IPS-11a (cell line): ENCODE measurements around the gene MYPOP.

ENCODE experiments used
- H3K4me3 ChIP-seq: one replicate; pipeline ENCODE4 v1.5.1; 2013; ENCODE audit warnings: low read depth, low read length, control low read depth

MYPOP gene

DNA sequence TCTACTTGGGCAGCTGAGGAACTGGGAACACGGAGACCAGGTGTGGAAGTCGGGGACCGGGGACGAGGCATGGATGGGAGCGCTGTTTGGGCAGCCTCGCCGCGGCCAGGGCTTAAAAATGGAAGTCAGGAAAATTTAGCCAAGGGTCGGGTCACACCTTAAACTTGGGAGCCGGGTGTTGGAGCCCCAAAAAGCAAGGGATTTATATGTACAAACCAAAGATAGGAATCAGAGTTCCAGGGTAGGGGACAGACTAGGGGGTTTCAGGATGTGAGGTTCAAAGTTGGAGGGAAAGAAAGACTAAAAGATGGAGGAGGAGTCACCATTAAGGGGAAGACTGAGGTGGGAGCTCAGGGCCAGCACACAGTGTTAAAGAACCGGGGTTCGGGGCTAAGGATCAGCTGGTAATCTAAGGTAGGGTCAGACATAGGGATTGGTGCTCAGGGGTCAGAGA, 37.8 kb downstream of the MYPOP start:
- H3K4me3 ChIP-seq, result peak overlapping the region; percentile 88

DNA sequence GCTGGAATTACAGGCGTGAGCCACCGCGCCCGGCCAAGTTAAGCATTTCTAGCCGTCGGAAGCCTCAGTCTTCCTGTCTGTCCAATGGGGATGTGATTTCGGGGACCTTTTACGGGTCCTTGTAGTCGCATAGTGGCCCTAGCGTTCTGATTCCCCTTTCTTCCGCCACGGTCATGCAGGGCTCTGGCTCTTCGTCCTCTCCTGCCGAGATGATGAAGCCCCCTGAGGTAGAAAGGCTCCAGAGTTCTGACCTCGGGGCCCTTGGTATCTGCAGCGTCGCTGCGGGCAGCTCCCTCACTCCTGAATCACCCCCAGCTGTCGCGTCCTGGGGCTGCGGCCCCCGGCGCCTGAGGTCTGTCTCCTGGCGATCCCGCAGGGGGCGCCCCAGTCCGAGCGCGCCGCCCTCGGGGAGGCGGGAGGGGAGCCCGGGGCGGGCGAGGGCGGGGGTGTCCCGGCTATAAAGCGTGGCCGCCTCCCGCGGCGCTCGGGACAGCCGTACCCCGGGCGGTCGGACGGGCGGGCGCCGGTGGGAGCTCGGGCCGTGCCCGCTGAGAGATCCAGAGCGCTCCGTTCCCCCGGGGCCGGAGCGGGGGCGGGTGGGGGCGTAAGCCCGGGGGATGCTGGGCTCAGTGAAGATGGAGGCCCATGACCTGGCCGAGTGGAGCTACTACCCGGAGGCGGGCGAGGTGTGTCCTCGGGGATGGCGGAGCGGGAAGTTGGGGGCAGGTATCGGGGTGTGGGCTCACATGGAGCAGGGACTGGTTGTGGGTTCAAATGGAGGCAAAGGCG, 38.4 kb downstream of the MYPOP start, which contains the start of gene FOXA3:
TSS of gene FOXA3 (plus strand) at position 487 of the 789 bp plus-strand sequence. CDS start at position 618, 131 bp downstream.
- peak within 1 kb of the TSS; percentile 88 for H3K4me3 ChIP-seq

DNA sequence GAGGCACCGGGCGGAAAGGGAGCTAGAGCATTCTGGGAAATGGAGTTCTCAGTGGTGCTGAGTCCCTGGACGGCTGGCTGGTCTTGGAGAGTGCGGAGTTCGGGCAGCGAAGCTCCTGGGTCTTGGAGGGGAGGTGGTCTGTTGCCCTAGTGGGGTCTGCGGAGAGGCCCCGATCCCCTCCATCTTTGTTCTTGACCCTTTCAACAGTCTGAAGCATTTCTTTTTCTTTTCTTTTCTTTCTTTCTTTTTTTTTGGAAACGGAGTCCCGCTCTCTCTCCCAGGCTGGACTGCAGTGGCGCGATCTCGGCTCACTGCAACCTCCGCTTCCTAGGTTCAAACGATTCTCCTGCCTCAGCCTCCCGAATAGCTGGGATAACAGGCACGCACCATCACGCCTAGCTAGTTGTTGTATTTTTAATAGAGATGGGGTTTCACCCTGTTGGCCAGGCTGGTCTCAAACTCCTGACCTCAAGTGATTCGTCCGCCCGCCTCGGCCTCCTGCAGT, 39.0 kb downstream of the MYPOP start:
- H3K4me3 ChIP-seq, result peak overlapping the region; percentile 22

DNA sequence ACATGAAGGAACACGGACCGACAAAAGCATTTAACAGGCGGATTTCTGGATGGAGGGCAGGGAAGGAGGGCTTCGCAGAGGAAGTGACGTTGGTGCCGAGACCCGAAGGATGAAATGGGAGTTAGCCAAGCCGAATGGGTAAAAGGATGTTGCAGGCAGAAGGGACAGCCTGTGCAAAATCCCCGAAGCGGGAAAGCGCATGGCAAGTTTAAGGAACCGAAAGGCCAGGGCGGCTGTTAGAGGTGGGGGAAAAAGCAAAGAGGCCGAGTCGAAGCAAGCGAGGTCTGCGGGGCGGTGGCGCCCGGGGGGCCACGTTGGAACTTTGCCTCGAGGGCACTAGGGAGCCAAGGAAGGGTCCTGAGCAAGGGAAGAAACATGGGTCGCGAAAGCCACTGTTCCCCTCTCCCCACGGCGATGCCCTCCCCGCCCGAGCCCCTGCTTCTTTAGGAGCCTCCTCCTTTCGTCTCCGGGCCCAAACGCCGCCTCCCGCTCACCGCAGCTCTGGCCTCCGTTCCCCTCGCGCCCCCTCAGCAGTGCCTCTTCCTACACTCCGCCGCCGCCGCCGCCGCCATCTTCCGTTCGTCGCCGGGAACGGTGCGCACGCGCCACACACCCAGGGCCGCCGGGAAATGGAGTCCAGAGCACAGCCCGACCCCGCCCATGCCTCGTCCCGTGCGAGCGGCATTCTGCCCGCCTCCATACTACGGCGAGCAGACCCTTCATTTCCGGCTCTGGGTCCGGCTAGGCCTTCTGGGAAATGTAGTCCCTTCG, 39.7 kb downstream of the MYPOP start, which contains the start of gene SYMPK:
TSS of gene SYMPK (minus strand) at position 584 of the 771 bp plus-strand sequence. CDS start 8,652 bp downstream, outside the sequence.
- peak within 1 kb of the TSS; percentile 90 for H3K4me3 ChIP-seq

DNA sequence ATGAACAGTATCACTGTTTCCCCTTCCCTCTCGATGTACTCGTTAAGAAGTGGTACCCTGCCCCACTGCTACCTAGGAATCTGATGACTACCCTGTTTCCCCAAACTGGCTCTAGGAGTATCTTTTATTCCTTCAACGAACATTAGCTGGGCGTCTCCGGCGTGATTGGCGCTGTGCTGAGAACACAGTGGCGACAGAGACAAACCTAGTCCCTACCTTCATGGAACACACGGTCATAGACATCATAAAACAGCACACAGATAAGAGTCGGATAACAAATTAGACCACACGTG, 40.2 kb downstream of the MYPOP start:
- peak overlapping the region; percentile 90 for H3K4me3 ChIP-seq

DNA sequence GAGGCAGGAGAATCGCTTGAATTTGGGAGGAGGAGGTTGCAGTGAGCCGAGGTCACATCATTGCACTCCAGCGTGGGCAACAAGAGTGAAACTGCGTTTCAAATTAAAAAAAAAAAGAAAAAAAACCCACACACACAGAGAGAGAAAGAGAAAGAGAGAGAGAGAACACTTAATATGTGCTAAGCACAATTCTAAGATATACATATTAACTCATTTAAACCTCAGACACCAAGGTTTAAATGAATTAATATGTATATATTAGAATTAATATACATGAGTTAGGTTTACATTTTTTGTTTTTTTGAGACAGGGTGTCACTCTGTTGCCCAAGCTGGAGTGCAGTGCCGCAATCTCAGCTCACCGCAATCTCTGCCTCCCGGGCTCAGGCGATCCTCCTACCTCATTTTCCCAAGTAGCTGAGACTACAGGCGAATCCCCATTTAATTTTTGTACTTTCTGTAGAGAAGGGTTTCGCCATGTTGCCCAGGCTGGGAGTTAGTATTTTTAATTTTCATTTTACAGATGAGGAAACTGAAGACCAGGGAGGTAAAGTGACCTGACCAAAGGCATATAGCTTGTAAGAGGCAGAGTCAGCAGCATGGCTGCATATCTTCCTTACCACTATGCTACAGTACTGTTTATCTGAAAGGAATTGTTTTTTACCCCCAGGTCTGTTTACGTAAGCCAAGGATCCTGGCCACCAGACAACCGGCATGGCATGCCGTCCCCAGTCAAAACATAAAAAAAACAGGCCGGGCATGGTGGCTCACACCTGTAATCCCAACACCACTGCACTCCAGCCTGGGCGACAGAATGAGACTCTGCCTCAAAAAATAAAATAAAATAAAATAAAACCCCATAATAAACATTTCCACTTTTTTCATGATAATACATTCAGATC, 41.8 kb downstream of the MYPOP start:
- no peak overlapping the region for H3K4me3 ChIP-seq

DNA sequence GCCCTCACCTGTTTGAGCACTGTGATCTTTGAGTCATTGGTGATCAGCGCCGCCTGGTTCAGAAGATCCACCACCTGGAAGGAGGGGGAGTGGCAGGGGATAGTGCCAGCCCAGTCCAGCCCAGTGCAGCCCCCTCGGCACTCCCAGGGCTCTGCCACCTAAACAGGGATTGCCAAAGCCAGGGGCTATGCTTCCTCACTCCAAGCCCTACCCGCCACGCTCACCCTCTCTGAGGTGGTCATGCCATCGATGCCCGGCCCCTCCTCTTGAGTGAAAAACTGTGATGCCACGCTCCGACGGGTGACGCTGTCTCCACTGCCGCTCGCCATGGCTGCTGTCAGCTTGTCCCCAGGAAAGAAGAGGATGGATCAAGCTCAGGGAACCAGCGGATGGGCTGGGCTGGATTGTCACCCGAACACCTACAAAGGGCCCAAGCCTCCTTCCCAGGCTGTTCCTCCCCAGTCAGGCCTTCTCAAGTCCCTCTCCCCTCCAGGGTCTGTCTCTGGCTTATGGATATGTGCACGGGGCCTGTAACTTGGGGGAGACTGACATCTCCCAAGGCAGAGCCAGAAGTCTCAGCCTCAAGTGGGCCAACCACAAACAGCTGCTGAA, 48.1 kb downstream of the MYPOP start:
- no peak overlapping the region for H3K4me3 ChIP-seq

DNA sequence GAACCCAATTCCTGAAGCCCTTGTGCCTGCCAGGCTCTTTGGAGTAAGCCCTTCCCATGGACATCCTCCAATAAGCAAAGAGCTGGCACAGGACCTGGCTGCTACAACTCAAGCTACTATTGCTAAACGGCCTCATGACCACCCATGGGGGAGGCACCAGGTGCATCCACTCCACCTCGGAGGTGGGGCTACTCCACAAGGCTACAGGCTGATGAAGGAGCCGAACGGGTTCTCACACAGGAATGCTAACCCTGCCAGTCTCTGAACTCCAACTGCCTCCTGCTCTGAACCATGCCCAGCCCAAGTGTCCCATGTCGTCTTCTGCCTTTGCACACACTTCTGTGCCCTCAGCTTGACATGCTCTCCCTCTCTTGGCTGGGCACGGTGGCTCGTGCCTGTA, 49.4 kb downstream of the MYPOP start:
- H3K4me3 ChIP-seq, result no peak overlapping the region

DNA sequence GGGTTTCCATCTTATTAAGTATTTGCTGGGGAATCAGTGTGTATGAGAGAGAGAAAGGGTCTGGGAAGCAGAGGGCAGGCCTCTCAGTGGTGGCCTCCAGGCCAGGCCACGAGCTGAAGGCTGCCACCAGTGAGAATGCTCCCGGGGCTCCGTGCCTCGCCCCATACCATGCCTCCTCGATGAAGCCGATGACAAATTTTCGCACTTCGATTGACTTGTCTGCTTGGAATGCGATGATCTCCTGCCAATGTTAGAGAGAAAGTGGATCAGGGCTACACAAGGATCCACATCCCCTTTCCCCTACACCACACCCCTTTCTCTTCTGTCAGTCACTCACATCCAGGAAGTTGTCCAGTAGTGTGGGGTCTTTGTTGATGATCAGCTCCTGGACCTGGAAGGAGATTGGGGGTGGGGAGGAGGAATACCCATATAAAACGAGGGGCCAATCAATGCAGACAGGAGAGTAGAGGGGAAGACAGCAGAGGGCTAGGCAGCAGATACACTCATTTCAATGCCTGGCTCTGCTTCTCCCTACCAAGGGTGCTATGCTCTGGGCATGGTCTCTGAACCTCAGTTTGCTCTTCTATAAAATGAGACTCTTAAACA, 50.2 kb downstream of the MYPOP start:
- H3K4me3 ChIP-seq, result no peak overlapping the region

DNA sequence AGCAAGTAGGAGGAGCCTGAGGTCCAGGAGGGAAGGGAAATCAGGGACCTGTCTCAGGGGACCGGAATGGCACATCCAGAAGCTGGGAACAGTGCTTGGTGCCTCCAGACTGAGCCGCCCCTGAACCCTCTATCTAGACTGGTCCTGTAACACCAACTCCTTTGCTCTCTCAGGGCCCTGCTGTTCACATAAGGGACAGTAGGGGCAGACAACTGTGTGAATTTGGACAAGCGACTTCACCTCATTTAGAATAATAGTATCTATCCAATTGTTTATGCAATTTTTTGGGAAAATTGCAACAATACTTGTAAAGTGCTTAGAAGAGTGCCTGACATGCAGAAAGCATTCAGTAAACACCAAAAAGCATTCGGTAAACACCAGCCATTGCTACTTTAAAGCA, 53.5 kb downstream of the MYPOP start:
- no peak overlapping the region for H3K4me3 ChIP-seq

DNA sequence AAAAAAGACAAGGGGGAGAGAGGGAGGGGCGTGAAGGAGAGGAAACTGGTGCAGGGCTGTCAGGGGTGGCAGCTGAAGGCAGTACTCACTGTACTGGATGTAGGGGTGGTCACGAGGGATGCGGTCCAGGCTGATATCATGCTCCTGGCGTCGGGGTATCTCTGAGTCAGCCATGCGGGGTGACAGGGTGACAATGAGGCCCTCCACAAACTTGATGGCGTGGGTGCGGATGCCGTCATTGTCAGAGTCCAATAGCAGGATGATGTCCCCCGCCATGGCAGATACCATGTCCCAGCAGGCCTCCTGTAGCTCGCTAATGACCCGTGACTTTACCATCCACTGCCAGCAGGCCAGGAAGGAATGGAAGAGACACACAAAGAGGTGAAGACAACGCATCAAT, 54.8 kb downstream of the MYPOP start:
- H3K4me3 ChIP-seq, result no peak overlapping the region

DNA sequence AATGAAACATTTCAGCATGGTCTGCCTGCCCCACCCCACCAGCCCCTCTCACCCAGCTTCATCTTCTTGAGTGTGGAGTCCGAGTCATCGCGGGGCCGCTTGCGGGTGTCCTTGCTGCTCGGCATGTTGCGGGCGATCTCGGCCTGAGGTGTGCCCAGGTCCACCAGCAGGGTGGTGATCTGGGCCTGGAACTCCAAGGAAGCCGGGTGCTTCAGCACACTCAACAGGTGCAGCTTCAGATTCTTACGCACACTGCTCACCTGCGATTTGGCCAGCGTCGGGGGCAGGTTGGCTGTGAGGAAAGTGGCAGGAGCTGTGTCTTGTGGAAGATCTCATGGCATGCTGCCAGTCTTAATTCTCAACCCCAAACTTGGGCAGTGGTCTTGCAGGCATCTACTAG, 60.2 kb downstream of the MYPOP start:
- no peak overlapping the region for H3K4me3 ChIP-seq
